ENCODE results near the gene PAX1.

- TF ChIP-seq CTCF (IDR thresholded peaks at IDR 0.05) (no peak), POLR2A (IDR thresholded peaks at IDR 0.05) (no peak)
Observed at GRCh38 chr20:21708738-21709534, 3.5 kb downstream of the PAX1 start.
